Erythroblast (primary cell): ENCODE data around the gene CDCP2.

Experiments
- GATA1 ChIP-seq: IDR thresholded peaks from 2 replicates; pipeline ENCODE4 v1.6.1; 2011; ENCODE audit warnings: low read depth, mild to moderate bottlenecking, control low read depth, low read length, moderate library complexity
- POLR2A ChIP-seq: IDR thresholded peaks from 2 replicates; pipeline ENCODE4 v1.6.1; 2011; ENCODE audit warnings: mild to moderate bottlenecking, low read length

- TF ChIP-seq POLR2A (no peak), GATA1 (no peak)
Measured at GRCh38 chr1:54142146-54142900, 10.5 kb downstream of the CDCP2 start.
